ENCODE results near the gene ACTMAP. TPM values are rescaled to one million over a fixed set of nuclear protein-coding genes. Genes with fewer than 3 reads are reported as not detected.

ACTMAP gene
- total RNA-seq, 2 experiments from 2014 or later: 5.0 to 54.8 TPM

GRCh38 chr19:40707615-40708014 is 42.7 kb downstream of the ACTMAP start:
- Histone ChIP-seq H3K4me3 (ENCODE audit: low read depth, low read length, poor library complexity, severe bottlenecking) (no peak overlapping the region), H3K27ac (ENCODE audit: low read depth, low read length, poor library complexity, severe bottlenecking) (no peak overlapping the region), H3K79me2 (ENCODE audit: insufficient read depth, low read depth, low read length) (no peaks in the 10 kb centered on the region), H4K20me1 (ENCODE audit: insufficient read depth, low read length) (no peaks in the 10 kb centered on the region), H3K9me3 (ENCODE audit: low read length) (no peaks in the 10 kb centered on the region), H3K4me2 (ENCODE audit: low read length) (no peak overlapping the region), H3K36me3 (ENCODE audit: insufficient read depth, low read length) (peaks cover 52% of the 10 kb centered on the region), H3K9me2 (ENCODE audit: insufficient read depth, low read length) (no peaks in the 10 kb centered on the region), H3K4me1 (ENCODE audit: insufficient read depth, low read length, poor library complexity, severe bottlenecking) (no peaks in the 10 kb centered on the region), H2AFZ (ENCODE audit: low read length) (no peak overlapping the region)
- POLR2A ChIA-PET: no interaction called here
- CTCF ChIA-PET (ENCODE audit: unreplicated experiment): no interaction called here
- no TSS peak for BruUV-seq (replicated peaks)
- TF ChIP-seq CTCF (conservative IDR thresholded peaks at IDR 0.05; ENCODE audit: low read length) (no peak), EZH2phosphoT487 (IDR thresholded peaks at IDR 0.05; ENCODE audit: borderline replicate concordance, low read depth, low read length) (no peak)
- intact Hi-C loops (cut with micrococcal nuclease; ENCODE audit: unreplicated experiment): no loop called here
- DNase-seq (ENCODE audit: low spot score): no peak

GRCh38 chr19:40705950-40706619 is 44.2 kb downstream of the ACTMAP start:
- BruUV-seq (replicated peaks): no TSS peak
- H3K36me3 ChIP-seq (ENCODE audit: insufficient read depth, low read length): peaks cover 54% of the 10 kb centered on the region
- no peaks in the 10 kb centered on the region for H3K9me3 ChIP-seq (ENCODE audit: low read length)
- no peak overlapping the region for H3K4me2 ChIP-seq (ENCODE audit: low read length)
- H3K4me1 ChIP-seq (ENCODE audit: insufficient read depth, low read length, poor library complexity, severe bottlenecking): no peaks in the 10 kb centered on the region
- H3K9me2 ChIP-seq (ENCODE audit: insufficient read depth, low read length): no peaks in the 10 kb centered on the region
- no peaks in the 10 kb centered on the region for H4K20me1 ChIP-seq (ENCODE audit: insufficient read depth, low read length)
- intact Hi-C loops (cut with micrococcal nuclease; ENCODE audit: unreplicated experiment): no loop called here
- H3K27ac ChIP-seq (ENCODE audit: low read depth, low read length, poor library complexity, severe bottlenecking): no peak overlapping the region
- no peaks in the 10 kb centered on the region for H3K79me2 ChIP-seq (ENCODE audit: insufficient read depth, low read depth, low read length)
- POLR2A ChIA-PET: no interaction called here
- no peak for DNase-seq (ENCODE audit: low spot score)
- CTCF ChIA-PET (ENCODE audit: unreplicated experiment): no interaction called here
- no peak overlapping the region for H3K4me3 ChIP-seq (ENCODE audit: low read depth, low read length, poor library complexity, severe bottlenecking)
- H2AFZ ChIP-seq (ENCODE audit: low read length): no peak overlapping the region
- TF ChIP-seq CTCF (conservative IDR thresholded peaks at IDR 0.05; ENCODE audit: low read length) (no peak), EZH2phosphoT487 (IDR thresholded peaks at IDR 0.05; ENCODE audit: borderline replicate concordance, low read depth, low read length) (no peak)

GRCh38 chr19:40705362-40705651 is 45.0 kb downstream of the ACTMAP start:
- POLR2A ChIA-PET: no interaction called here
- Histone ChIP-seq H3K4me3 (ENCODE audit: low read depth, low read length, poor library complexity, severe bottlenecking) (no peak overlapping the region), H2AFZ (ENCODE audit: low read length) (no peak overlapping the region), H3K27ac (ENCODE audit: low read depth, low read length, poor library complexity, severe bottlenecking) (no peak overlapping the region), H3K9me2 (ENCODE audit: insufficient read depth, low read length) (no peaks in the 10 kb centered on the region), H4K20me1 (ENCODE audit: insufficient read depth, low read length) (no peaks in the 10 kb centered on the region), H3K4me2 (ENCODE audit: low read length) (no peak overlapping the region), H3K79me2 (ENCODE audit: insufficient read depth, low read depth, low read length) (no peaks in the 10 kb centered on the region), H3K9me3 (ENCODE audit: low read length) (no peaks in the 10 kb centered on the region), H3K36me3 (ENCODE audit: insufficient read depth, low read length) (peaks cover 52% of the 10 kb centered on the region), H3K4me1 (ENCODE audit: insufficient read depth, low read length, poor library complexity, severe bottlenecking) (no peaks in the 10 kb centered on the region)
- no TSS peak for BruUV-seq (replicated peaks)
- intact Hi-C loops (cut with micrococcal nuclease; ENCODE audit: unreplicated experiment): no loop called here
- TF ChIP-seq EZH2phosphoT487 (IDR thresholded peaks at IDR 0.05; ENCODE audit: borderline replicate concordance, low read depth, low read length) (no peak), CTCF (conservative IDR thresholded peaks at IDR 0.05; ENCODE audit: low read length) (no peak)
- CTCF ChIA-PET (ENCODE audit: unreplicated experiment): no interaction called here
- no peak for DNase-seq (ENCODE audit: low spot score)

Data from OCI-LY7 (cell line).